Heart right ventricle (tissue), 16 donors: ENCODE data around the gene DENND1A. TPM values are rescaled to one million over a fixed set of nuclear protein-coding genes. Genes with fewer than 3 reads are reported as not detected.

Experiments used
- ATAC-seq, 8 donors: fragments of 200-7000 bp; cut with Tn5 transposase; one replicate each; pipeline ENCODE4 v1.9.1; 2020; ENCODE audit warnings: mild to moderate bottlenecking in 8 of 8, moderate library complexity in 8 of 8, moderate number of reproducible peaks in 1 of 8
- DNase-seq, 2 donors: peaks; one replicate each; pipeline ENCODE4 v3.0.0-alpha.2; 2020
- H3K27ac ChIP-seq, 10 donors: fragments of 200-600 bp; sonication (generic) in 2 of 10; one replicate each; pipeline versions ENCODE4 v1.5.0 to v1.8.0; 2020 to 2022; ENCODE audit warnings: mild to moderate bottlenecking in 3 of 10
- H3K27me3 ChIP-seq, 7 donors: fragments of 200-600 bp; one replicate each; pipeline ENCODE4 v1.8.0; 2021 to 2022; ENCODE audit warnings: mild to moderate bottlenecking in 2 of 7
- H3K36me3 ChIP-seq, 9 donors: fragments of 200-600 bp; sonication (generic) in 1 of 9; one replicate each; pipeline versions ENCODE4 v1.5.0 to v1.8.0; 2020 to 2022; ENCODE audit warnings: mild to moderate bottlenecking in 2 of 9
- H3K4me1 ChIP-seq, 9 donors: fragments of 200-600 bp; sonication (generic) in 1 of 9; one replicate each; pipeline versions ENCODE4 v1.5.0 to v1.8.0; 2020 to 2022; ENCODE audit warnings: mild to moderate bottlenecking in 4 of 9
- H3K4me3 ChIP-seq, 10 donors: fragments of 200-600 bp; sonication (generic) in 2 of 10; one replicate each; pipeline versions ENCODE4 v1.5.0 to v1.8.0; 2020 to 2022; ENCODE audit warnings: mild to moderate bottlenecking in 7 of 10, moderate library complexity in 2 of 10
- H3K9me3 ChIP-seq, 11 donors: fragments of 200-600 bp in 10 of 11; sonication (generic) in 2 of 11; one replicate each; pipeline versions ENCODE4 v1.5.0 to v1.8.0; 2013 to 2022; ENCODE audit warnings: mild to moderate bottlenecking in 2 of 11, control low read depth in 1 of 11, moderate library complexity in 1 of 11
- CTCF ChIP-seq, 9 donors: fragments of 200-600 bp; sonication (generic) in 2 of 9; IDR thresholded peaks; one replicate each; pipeline versions ENCODE4 v1.5.0 to v1.8.0; 2021 to 2022; ENCODE audit warnings: antibody characterized with exemption in 9 of 9, mild to moderate bottlenecking in 5 of 9, moderate library complexity in 1 of 9
- WGBS, 2 donors: extraction: QIAGEN DNeasy Blood & Tissue Kit; methylation state at CpG; one replicate each; pipeline ENCODE4 v1.1.7; 2013; ENCODE audit warnings: inconsistent platforms in 1 of 2; 5-methylcytosine and 5-hydroxymethylcytosine counted together
- intact Hi-C, 10 donors: fragments of 100-400 bp; cut with DNase I; formaldehyde crosslinking; loops; one replicate each; pipeline versions ENCODE4 v1.11.1 to v1.14.2; 2022
- polyA plus RNA-seq, 2 donors: library from polyadenylated mRNA; stranded (reverse); fragments of 200-250 nt; gene quantifications; one replicate each; pipeline ENCODE4 v1.2.3, GENCODE V29; 2013
- total RNA-seq, 10 donors: library from RNA; stranded (reverse); fragmentation: NEBNext Ultra II Directional in 3 of 10; extraction: Animal tissue kit (Norgen Biotek cat#: 25700) in 3 of 10; gene quantifications; one replicate each; pipeline versions ENCODE4 v1.2.1 to v1.2.4, GENCODE V29; 2021 to 2023
- donor health status: Arrhythmogenic right ventricular cardiomyopathy.
- donor health status: ischemic (EF 13 %, LVEDD 7.1; RV severe dilation, severe dysfunction).
- donor health status: healthy with polysubstance abuse.
- donor health status: DM: no; HTN: yes; CAD: no.
- donor health status: DM: no; HTN: no; CAD: no.
- donor health status: ischemic (EF 25% LVEDD 6.9; RV normal size, moderate dysfunction).
- donor health status: ischemic (EF 25% LVEDD 5.7; RV mildly dilated, moderate dysfunction).
- donor health status: healthy.
- donor health status: DM: yes; HTN: yes; CAD: no.
- donor health status: Ischemic cardiomyopathy.
- donor health status: ischemic (EF 35%, LVEDD 5.7; RV mildly dilated, moderate dysfunction).
- donor health status: nonischemic (EF 11% LVEDD 7.7; RV severe dilation, severe dysfunction).
- donor health status: DM: yes; HTN: yes; CAD: no.
- donor health status: PGD.
- donor health status: ischemic (EF 29% LVEDD 5.4; RV normal size, mild dysfunction).
- donor health status: nonischemic (EF 23%, LVEDD 6.1; RV moderate dilation, normal function).

DENND1A gene
- total and polyA plus RNA-seq, 12 donors: 7.3 to 19.6 (median 12.2) TPM

- intact Hi-C loops: no loop called here
- H3K27me3 ChIP-seq: no peaks in the 10 kb centered on the region
- no peak overlapping the region for H3K4me3 ChIP-seq
- peaks cover 0 to 8% (median 0%) of the 10 kb centered on the region in 11 donors for H3K9me3 ChIP-seq
- peaks cover 4 to 37% (median 23%) of the 10 kb centered on the region in 9 donors for H3K4me1 ChIP-seq
- ATAC-seq: no peak
- H3K36me3 ChIP-seq: no peaks in the 10 kb centered on the region
- TF ChIP-seq CTCF (IDR thresholded peaks at IDR 0.05): no peak
- 93 to 95% methylated on average over 2 of the region's 2 CpGs for WGBS, 2 donors
- DNase-seq: no peak
- H3K27ac ChIP-seq: no peak overlapping the region
Measured at GRCh38 chr9:123682746-123683145, 247.2 kb downstream of the DENND1A start.

GRCh38 chr9:123680352-123680751 lies 249.6 kb downstream of the DENND1A start:
- peaks cover 0 to 22% (median 11%) of the 10 kb centered on the region in 9 donors for H3K4me1 ChIP-seq
- intact Hi-C loops: no loop called here
- TF ChIP-seq CTCF (IDR thresholded peaks at IDR 0.05): no peak
- no peak for DNase-seq
- 69 to 75% methylated on average over 8 of the region's 8 CpGs for WGBS, 2 donors
- peaks cover 0 to 8% (median 0%) of the 10 kb centered on the region in 11 donors for H3K9me3 ChIP-seq
- ATAC-seq: peak in 6 of 8 donors; percentile 41 to 71 (median 59)
- H3K36me3 ChIP-seq: no peaks in the 10 kb centered on the region
- no peak overlapping the region for H3K27ac ChIP-seq
- no peaks in the 10 kb centered on the region for H3K27me3 ChIP-seq
- no peak overlapping the region for H3K4me3 ChIP-seq

- peaks cover 0 to 8% (median 0%) of the 10 kb centered on the region in 11 donors for H3K9me3 ChIP-seq
- no peaks in the 10 kb centered on the region for H3K27me3 ChIP-seq
- ATAC-seq (peak in 7 of 8 donors; percentile 10 to 44 (median 32)), DNase-seq (no peak)
- intact Hi-C loops: no loop called here
- 88 to 96% methylated on average over 16 of the region's 16 CpGs for WGBS, 2 donors
- TF ChIP-seq CTCF (IDR thresholded peaks at IDR 0.05): no peak
- H3K36me3 ChIP-seq: peaks cover 0 to 3% (median 0%) of the 10 kb centered on the region in 9 donors
- H3K4me1 ChIP-seq: peaks cover 0 to 22% (median 11%) of the 10 kb centered on the region in 9 donors
- no peak overlapping the region for H3K4me3 ChIP-seq
- H3K27ac ChIP-seq: no peak overlapping the region
Measured at GRCh38 chr9:123679330-123679987, 250.5 kb downstream of the DENND1A start.

GRCh38 chr9:123678878-123679329 lies 251.0 kb downstream of the DENND1A start:
- 42 to 48% methylated on average over 5 of the region's 5 CpGs for WGBS, 2 donors
- H3K36me3 ChIP-seq: peaks cover 0 to 3% (median 0%) of the 10 kb centered on the region in 9 donors
- no peak overlapping the region for H3K27ac ChIP-seq

More at GRCh38 chr9:123678878-123679329, 251.0 kb downstream of the DENND1A start:
- H3K4me1 ChIP-seq: peaks cover 0 to 22% (median 11%) of the 10 kb centered on the region in 9 donors
- intact Hi-C loops: no loop called here
- no peaks in the 10 kb centered on the region for H3K27me3 ChIP-seq
- ATAC-seq: peak in 1 of 8 donors; percentile 8
- no peak for DNase-seq
- no peak overlapping the region for H3K4me3 ChIP-seq
- TF ChIP-seq CTCF (IDR thresholded peaks at IDR 0.05): no peak
- peaks cover 0 to 10% (median 0%) of the 10 kb centered on the region in 11 donors for H3K9me3 ChIP-seq
